HG03520 (cell line): Measurements from ENCODE around the gene CD160.
"Not testable (repeated sequence)": the region's sequence is repeated elsewhere in the genome, so short reads cannot be mapped to it uniquely, and the experiment has no call there.

Experiments used
- ATAC-seq: cut with Tn5 transposase; IDR thresholded peaks from one replicate; pipeline ENCODE4 v1.9.1; 2021; ENCODE audit warnings: mild to moderate bottlenecking, moderate library complexity; ENCODE audit not compliant: unreplicated experiment

CD160 gene

GRCh38 chr1:145708063-145708462 is 11.2 kb upstream of the CD160 start:
- no peak for ATAC-seq

DNA sequence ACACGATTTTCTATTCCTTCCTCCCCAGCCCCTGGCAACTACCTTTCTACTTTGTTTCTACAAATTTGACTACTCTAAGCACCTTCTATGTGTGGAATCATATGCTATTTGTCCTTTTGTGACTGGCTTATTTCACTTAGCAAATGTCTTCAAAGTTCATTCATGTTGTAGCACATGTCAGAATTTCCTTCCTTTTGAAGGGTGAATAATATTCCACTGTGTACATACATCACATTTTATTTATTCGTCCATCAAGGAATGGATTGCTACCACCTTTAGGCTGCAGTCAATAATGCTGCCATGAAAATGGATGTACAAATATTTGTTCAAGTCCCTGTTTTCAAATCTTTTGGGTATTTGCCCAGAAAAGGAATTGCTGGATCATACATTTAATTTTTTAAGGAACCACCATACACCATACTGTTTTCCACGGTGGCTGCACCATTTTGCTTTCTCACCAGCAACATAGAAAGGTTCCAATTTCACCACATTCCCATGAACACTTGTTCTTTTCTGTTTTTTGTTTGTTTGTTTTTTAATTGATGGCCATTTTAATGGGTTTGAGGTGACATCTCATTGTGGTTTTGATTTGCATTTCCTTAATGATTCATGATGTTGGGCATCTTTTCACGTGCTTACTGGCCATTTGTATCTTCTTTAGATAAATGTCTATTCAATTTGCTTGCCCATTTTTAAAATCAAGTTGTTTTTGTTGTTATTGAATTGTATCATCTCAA is 8.8 kb upstream of the CD160 start:
- ATAC-seq, result no peak

GRCh38 chr1:145711213-145711651 is 8.1 kb upstream of the CD160 start:
- no peak for ATAC-seq

GRCh38 chr1:145714524-145715111 is 4.7 kb upstream of the CD160 start:
- no peak for ATAC-seq

DNA sequence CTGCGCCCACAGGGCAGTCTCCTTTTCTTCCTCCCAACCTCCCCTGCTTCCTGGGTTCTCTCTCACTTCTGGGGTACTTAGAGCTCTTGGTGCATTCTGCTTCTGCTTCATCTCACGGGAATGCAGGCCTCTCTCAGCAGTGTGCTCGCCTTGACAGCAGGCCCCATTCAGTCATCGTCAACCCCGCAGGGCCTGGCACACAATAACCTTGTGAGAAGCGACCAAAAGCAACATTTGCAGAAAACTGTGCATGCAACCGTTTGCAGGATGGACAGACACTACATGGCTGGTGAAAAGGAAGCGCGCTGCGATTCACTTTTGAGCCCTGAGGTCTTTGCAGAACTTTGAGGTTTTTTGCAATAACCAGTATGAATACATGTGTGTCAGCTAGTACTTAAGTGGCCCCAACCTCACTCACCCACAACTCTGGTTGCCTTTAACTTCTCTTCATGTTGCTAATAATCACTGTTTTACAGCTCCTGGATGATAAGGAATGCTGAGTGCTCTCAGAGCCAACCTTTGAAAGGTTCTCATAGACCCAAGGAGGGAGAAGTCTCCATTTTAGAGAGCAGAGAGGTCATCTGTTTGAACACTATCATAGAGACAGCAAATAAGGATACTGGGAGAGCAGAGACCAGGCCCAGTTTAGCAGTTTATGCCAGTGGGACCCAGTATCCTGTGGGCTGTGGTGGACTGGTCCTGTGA is 2.5 kb upstream of the CD160 start:
- no peak for ATAC-seq

GRCh38 chr1:145717833-145718232 is 1.5 kb upstream of the CD160 start:
- ATAC-seq, result no peak

DNA sequence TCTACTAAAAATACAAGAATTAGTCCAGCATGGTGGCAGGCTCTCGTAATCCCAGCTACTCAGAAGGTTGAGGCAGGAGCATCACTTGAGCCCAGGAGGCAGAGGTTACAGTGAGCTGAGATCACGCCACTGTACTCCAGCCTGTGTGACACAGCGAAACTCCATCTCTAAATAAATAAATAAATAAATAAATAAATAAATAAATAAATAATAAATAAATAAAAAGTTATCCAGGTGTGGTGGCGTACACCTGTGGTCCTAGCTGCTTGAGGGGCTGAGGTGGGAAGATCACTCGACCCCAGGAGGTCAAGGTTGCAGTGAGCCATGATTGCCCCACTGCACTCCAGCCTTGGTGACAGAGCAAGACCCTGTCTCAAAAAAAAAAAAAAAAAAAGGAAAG is 834 bp upstream of the CD160 start:
- ATAC-seq, result not testable (repeated sequence)

GRCh38 chr1:145720556-145720877 is 1.2 kb downstream of the CD160 start:
- ATAC-seq, result no peak

DNA sequence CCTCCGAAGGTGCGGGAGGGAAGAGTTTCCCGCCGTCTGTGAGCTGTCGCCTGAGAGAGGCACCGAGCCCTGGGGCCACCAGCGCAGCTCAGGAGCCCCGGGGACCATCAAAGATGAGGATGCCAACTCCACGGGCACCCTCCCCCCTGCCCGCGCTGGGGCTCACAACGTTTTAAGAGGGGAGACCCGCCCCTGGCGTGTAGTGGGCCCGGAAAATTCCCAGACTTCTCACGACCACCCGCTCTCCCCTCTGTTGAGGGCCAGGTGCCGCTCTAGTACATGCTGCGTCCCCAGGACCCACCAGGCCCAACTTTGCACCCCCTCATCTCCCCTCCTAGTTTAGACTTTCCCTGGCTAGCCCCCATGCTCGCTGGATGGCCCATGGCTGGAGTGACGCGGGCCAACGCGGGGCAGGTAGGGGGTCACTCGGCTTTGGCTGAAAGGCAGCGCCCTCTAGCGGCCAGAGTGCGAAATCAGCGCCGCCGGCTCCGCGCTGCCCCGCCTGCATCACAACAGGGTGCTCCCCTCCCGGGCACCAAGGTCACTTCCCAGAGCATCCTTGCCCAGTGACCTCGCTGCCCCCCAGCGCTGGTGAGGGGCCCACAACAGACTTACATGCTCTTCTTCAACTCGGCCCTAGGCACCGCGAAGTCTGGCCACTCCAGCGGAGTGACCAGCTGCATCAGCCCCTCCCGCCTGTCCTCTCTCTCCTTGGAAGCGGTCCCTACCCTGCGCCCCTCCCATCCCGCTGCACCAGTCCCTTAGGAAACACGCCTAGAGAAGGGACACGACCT is 1.8 kb downstream of the CD160 start:
- ATAC-seq, result no peak

DNA sequence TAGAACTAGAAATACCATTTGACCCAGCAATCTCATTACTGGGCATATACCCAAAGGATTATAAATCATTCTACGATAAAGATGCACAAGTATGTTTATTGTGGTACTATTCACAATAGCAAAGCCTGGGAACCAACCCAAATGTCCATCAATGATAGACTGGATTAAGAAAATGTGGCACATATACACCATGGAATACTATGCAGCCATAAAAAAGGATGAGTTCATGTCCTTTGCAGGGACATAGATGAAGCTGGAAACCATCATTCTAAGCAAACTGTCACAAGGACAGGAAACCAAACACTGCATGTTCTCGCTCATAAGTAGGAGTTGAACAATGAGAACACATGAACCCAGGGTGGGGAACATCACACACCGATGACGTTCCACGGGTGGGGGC is 6.9 kb downstream of the CD160 start:
- ATAC-seq, result not testable (repeated sequence)

GRCh38 chr1:145729196-145729595 is 9.9 kb downstream of the CD160 start:
- ATAC-seq, result no peak

GRCh38 chr1:145729666-145730436 is 10.6 kb downstream of the CD160 start:
- no peak for ATAC-seq

- ATAC-seq, result no peak
These were observed 11.2 kb downstream of the CD160 start for GRCh38 chr1:145730467-145730866.

GRCh38 chr1:145730900-145731299 is 11.6 kb downstream of the CD160 start:
- no peak for ATAC-seq

DNA sequence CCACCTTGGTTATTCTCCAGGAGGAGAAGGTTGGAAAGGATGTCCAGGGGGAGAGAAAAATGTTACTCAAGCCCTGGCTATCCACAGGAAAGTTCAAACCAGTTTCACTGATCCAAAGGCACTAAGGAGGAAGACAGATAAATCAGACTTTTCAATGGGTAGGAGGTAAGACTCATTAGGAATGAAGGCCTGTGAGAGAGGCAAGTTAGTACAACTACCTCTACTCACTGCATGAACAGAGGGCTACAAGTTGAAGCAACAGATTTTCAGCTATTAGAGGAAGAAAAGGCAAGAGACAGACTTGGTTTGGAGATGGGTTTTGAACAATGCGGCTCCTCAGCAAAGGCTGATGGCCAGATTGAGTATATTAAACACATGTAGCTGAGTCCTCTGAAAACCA is 16.9 kb downstream of the CD160 start:
- no peak for ATAC-seq

GRCh38 chr1:145740269-145740668 is 21.0 kb downstream of the CD160 start:
- no peak for ATAC-seq

DNA sequence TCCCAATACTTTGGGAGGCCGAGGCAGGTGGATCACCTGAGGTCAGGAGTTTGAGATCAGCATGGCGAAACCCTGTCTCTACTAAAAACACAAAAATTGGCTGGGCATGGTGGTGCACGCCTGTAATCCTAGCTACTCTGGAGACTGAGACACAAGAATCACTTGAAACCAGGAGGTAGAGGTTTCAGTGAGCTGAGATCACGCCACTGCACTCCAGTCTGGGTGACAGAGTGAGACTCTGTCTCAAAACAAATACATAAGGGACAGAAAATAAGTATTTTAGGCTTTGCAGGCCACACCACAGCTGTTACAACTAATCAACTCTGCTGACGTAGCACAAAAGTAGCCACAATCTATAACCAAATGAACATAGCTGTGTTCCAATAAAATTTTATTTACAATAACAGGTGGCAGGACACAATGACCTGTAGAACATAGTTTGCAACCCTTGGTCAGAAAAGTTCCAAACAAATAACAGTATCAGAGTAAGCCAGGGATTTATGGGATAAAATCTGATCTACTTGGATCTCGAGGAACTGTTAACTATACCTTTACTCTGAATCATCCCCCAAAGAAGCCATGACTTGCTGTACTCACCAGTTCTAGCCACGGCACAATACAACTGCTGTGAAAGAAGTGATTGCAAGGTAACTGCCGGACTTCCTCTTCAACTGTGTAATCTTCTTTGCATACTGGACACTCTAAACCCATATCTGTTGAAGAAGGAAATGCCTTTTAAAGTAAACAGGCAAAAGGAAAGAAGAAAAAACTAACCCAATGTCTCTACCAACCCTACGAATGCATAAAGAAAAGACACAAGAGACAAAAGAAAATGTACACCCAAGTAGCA is 28.3 kb downstream of the CD160 start:
- ATAC-seq, result no peak

DNA sequence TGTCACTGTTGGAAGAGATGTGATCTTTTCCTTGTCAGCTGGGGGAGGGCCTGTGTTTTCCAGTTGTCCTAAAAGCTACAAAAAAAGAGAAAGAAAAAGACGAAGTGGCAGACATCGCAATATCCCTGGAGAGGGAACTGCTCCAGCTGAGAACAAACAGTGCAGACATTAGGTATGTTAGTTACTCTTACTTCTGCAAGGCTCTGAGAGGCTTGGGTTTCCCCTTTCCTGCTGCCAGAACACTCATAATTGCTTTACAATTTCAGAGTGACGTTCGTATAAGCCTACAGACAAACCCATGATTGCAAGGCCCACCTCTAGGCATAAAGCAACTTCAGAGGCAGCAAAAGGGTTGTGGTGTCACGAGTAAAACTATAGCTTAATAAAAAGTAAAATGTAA is 31.1 kb downstream of the CD160 start:
- ATAC-seq, result no peak

GRCh38 chr1:145751491-145752037 is 32.3 kb downstream of the CD160 start:
- no peak for ATAC-seq

GRCh38 chr1:145757420-145757819 is 38.1 kb downstream of the CD160 start:
- ATAC-seq, result no peak
